Measurements from ENCODE around the gene FOXD1.

DNA sequence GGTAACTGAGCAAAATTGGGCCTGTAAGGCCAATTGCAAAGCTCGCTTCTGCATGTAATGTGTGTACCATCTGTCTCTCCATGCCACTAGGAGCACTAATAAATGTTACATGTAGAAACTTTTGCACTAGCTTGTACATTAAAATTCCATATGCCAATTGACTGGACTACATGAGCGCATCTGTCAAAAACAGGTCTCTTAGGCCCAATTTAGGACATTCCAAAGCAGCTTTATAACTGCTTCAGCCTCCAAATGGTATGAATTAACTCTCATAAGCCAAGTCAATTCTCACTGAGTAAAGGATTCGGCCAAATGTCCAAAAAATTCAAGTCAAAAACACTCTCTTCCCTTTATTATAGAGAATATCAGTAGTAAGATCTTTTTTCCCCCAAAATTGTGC is 23.5 kb upstream of the FOXD1 start:
- TF ChIP-seq, protein P1, sequence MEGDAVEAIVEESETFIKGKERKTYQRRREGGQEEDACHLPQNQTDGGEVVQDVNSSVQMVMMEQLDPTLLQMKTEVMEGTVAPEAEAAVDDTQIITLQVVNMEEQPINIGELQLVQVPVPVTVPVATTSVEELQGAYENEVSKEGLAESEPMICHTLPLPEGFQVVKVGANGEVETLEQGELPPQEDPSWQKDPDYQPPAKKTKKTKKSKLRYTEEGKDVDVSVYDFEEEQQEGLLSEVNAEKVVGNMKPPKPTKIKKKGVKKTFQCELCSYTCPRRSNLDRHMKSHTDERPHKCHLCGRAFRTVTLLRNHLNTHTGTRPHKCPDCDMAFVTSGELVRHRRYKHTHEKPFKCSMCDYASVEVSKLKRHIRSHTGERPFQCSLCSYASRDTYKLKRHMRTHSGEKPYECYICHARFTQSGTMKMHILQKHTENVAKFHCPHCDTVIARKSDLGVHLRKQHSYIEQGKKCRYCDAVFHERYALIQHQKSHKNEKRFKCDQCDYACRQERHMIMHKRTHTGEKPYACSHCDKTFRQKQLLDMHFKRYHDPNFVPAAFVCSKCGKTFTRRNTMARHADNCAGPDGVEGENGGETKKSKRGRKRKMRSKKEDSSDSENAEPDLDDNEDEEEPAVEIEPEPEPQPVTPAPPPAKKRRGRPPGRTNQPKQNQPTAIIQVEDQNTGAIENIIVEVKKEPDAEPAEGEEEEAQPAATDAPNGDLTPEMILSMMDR (IDR thresholded peaks at IDR 0.05; ENCODE audit: low read depth, low read length) = no peak
- TF ChIP-seq EZH2phosphoT487 (IDR thresholded peaks at IDR 0.05; ENCODE audit: low read depth) = no peak

Data from OCI-LY3 (cell line).